Activated CD8-positive, alpha-beta memory T cell treated with anti-CD3 and anti-CD28 coated beads for 36 hours (primary cell): ENCODE data around the gene TADA1. TPM values are rescaled to one million over a fixed set of nuclear protein-coding genes. Genes with fewer than 3 reads are reported as not detected.

Experiments used
- CTCF ChIA-PET: fragments of 350-600 bp; sonication (Branson Sonifier 250); formaldehyde crosslinking; loops from one replicate; lab custom pipeline; 2021; ENCODE audit warnings: antibody characterized with exemption; lab: Charles Lee
- POLR2A ChIA-PET: fragments of 350-600 bp; sonication (Branson Sonifier 250); formaldehyde crosslinking; loops from one replicate; lab custom pipeline; 2021; ENCODE audit warnings: antibody characterized with exemption; lab: Charles Lee
- total RNA-seq, 2 experiments: library from RNA; stranded (reverse); gene quantifications; one replicate each; pipeline ENCODE4 v1.2.3, GENCODE V29; 2021

The TADA1 gene, protein sequence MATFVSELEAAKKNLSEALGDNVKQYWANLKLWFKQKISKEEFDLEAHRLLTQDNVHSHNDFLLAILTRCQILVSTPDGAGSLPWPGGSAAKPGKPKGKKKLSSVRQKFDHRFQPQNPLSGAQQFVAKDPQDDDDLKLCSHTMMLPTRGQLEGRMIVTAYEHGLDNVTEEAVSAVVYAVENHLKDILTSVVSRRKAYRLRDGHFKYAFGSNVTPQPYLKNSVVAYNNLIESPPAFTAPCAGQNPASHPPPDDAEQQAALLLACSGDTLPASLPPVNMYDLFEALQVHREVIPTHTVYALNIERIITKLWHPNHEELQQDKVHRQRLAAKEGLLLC
- total RNA-seq, result 10 to 100 TPM; 18.2 to 18.7 TPM

DNA sequence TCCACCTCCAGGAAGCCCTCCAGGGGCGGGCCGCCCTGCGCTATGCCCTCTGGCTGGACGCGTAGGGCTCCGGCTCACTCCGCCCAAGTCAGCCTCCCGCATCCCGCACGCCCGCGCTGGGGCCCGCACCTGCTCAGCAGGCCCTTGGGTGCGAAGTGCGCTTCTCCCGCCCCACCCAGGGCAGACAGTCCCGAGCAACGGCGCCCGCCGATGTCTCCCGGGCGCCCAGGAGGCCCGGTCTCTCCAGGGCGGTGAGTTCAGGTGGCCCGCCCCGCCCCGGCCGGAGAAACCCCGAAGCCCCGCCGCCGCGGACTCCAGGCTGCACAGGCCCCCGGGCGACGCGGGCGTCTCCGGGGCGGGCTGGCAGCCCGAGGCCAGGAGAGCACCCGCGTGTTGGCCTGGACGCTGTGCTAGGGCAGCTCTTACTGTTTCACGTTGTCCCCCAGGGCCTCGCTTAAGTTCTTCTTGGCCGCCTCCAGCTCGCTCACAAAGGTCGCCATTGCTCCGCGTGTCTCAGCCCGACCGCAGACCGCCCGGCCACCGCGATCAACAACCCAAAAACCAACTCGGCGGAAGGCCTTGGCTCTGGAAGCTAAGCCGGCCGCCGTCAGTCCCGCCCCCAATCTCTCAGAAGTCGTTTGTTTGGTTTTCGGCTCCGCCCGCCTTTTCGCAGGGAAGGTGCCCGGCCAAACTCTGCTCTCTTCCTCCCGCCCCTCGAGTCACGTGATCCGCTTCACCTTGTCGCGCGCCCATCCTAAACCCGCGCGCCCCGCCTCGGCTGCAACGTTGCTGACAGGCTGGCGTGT, at the start of gene TADA1:
TSS of gene TADA1 (minus strand) at position 531 of the 806 bp plus-strand sequence. CDS start at position 500, 31 bp downstream.
- POLR2A ChIA-PET, result interaction anchor here (0.5 to 1.0 kb wide), 5 partner anchors 30 to 793 kb away, joined by 3 to 5 read pairs (median 3); partner anchors contain the start of genes POGK and POU2F1
- CTCF ChIA-PET, result interaction anchor here (0.9 to 2.0 kb wide), 5 partner anchors 18 to 184 kb away, joined by 3 to 10 read pairs (median 3); partner anchors contain the start of gene POGK

DNA sequence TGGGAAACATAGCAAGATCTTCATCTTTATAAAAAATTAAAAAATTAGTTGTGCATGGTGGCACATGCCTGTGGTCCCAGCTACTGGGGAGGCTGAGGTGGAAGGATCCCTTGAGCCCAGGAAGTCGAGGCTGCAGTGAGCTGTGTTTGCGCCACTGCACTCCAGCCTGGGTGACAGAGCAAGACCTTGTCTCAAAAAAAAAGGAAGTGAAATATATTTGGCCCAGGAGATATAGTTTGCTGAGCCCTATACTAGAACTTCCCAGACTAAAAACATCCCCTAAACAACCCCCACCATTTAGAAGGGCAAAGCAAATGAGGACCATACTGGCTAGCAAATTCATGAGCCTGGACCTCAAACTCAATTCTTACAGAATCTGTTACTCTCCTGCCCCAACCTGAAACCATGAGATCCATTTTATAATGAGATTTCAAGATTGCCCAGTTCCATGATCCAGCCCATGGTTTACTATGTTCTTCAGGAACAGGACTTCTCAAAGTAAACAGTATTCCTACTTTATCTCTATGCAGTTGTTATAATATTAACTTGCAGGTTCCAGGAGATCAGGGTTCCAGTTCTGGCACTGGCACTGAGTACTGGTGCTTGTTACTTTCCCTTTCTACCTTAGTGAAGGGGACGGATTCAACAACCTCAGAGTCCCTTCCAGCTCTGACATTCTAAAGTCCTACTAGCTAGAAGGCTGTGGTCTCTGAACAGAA, 48.9 kb upstream of the TADA1 start:
- CTCF ChIA-PET, result no interaction called here
- POLR2A ChIA-PET, result no interaction called here

DNA sequence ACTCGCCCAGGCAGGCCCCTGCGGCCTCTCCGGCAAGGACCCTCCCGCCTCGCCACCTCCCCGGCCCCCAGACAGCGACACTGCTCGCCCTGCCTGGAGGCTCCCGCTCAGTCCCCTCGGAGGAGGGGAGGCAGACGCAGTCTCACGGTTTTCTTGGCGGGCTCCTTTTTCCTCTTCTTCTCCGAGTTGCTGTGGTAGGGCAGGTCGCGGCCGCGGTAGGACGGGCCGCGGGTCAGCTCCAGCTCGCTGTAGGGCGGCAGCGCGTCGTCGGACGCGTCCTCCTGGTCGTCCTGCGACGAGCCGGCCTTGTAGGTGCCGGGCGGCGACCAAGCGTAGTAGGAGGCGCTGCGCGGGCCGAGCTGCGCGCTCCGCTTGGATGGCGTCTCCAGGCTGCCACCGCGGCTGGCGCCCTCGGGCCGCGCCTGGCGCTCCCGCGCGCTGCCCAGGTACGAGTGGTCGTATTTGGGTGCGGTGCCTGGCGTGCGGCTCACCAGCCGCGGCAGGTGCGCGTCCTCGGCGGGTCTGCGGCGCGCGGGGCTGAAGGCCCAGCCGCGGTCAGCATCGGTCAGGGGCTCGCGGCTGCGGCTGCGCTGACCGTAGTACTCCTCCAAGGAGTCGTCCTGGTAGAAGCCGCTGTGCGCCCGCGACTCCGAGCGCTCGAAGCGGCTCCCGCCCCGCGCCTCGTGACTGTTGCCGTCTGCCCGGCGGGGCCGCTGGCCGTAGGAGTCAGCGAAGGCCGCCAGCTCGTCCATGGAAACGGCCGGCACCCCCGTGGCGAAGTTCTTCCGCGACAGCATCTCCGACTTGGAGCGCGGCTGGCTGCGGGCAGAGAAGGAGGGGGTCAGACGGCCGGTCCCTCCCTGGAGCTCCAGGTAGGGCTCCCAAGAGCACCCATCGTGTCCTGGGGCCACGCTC, 44.8 kb upstream of the TADA1 start:
- POLR2A ChIA-PET, result no interaction called here
- CTCF ChIA-PET, result no interaction called here

DNA sequence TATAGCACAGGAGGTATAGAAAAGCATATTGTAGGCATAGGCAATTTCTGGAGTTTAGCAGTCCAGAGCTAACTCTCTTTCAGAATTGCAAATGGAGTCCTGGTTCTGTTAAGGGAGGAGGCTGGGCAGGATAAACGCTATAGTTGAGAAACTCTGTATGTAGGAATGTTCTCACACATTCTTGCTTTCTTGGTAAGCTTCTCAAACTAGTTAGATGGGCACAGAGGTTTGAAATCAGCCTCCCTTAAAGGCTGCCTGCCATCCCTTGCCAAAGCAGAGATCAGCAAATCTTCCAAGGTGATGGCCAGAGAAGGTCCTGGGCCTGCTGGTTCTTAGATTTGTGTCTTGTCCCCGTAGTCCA, 42.9 kb upstream of the TADA1 start:
- CTCF ChIA-PET, result interaction anchor here (1.0 to 11.9 kb wide), 2 partner anchors 9 to 139 kb away, joined by 3 to 169 read pairs; no protein-coding TSS in a partner anchor

DNA sequence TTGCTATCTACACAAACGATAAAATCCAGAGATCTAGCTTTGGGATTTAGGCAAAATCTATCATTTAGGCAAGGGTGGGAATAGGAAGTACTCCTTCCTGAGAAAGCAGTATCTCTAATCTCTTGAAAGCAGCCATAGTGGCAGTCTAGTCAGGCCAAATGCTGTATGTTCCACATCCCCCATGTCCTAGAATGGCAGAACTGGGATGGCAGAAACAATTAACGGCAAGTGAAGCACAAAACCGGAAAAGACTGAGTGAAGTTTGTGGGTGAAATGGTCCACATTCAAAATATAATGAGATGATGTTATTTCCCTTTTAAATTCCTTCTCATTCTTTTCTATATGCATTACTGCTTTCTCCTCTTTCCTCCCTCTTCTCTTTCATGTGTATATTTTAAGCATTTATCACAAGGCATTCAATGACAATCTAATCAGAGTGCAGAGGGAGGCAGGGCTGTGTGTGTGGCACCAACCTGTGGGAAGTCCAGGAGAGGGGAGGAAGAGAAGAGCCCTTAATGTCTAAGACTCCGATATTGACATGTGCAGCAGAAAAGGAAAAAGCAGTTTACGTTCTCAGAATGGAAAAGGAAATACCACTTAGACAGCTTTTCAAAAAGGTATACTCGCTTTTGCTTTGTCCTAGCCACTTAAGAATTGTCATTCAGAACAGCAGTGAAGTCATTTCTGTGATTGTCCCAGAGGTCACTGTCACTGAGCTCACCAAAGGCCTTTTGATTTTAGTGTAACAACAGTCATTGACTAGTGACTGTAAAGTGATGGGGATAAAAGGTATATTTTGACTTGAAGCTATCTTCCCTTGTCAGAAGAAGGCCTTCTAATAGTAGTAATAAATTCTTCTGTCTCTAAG, 42.3 kb upstream of the TADA1 start:
- ChIA-PET CTCF (interaction anchor here (1.0 to 11.9 kb wide), 2 partner anchors 8 to 140 kb away, joined by 3 to 169 read pairs; no protein-coding TSS in a partner anchor), POLR2A (no interaction called here)

More for the DNA sequence above, 42.9 kb upstream of the TADA1 start:
- POLR2A ChIA-PET, result no interaction called here

DNA sequence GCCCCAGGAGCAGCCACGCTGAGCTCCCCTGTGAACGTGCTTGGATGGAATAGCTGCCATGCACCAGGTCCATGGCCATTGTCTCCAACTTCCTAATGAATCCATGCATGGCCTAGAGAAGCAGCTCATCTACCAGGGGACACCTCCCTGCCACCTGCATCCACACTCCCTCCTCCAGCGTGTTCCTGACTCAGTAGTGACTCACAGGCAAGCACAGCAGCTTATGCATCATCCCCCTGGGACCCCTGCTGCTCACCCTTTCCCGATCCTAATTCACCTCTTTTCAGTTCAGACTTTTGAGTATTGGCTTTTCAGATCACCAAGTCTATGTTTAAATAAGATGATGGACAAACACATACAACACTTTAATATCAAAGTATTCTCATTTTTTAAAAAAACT, 39.9 kb upstream of the TADA1 start:
- CTCF ChIA-PET, result interaction anchor here (11.9 kb wide), 1 partner anchor 142 kb away, joined by 169 read pairs; no protein-coding TSS in a partner anchor
- POLR2A ChIA-PET, result no interaction called here

DNA sequence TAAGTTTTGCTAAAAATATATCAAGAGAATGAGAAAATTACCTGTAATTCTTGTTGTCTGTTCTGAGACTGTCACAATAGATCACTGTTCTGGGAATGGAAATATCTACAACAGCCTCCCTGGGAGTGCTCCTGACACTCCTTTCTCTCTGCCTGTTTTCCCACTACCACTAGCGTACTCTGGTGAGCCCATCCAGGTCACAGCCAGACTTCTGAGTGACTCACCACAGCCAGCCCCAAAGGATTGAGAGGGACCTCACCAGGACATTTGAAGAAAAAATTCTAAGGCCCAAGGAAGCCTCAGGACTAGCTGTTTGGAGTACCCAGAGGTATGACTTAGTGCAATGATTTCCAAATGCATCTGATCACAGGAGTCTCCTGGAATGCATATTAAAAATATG, 39.0 kb upstream of the TADA1 start:
- ChIA-PET POLR2A (no interaction called here), CTCF (interaction anchor here (11.9 kb wide), 1 partner anchor 143 kb away, joined by 169 read pairs; no protein-coding TSS in a partner anchor)

DNA sequence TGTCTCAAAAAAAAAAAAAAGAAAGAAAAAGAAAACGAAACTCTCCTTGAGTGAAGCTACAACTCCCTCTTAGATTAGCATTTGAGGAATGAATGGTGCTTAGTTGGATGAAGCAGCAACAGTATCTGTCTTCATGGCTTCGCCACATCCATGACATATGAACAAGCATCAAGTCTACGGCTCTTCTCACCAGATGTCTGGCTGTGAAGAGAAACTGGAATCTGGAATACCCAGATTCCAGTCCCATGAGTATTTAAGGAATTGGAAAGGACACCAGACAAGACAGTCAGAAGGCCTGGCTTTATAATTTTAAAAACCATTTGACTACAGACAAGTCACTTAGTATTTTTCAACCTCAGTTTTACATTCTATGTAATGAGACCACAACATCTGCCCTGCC, 38.0 kb upstream of the TADA1 start:
- POLR2A ChIA-PET, result no interaction called here

DNA sequence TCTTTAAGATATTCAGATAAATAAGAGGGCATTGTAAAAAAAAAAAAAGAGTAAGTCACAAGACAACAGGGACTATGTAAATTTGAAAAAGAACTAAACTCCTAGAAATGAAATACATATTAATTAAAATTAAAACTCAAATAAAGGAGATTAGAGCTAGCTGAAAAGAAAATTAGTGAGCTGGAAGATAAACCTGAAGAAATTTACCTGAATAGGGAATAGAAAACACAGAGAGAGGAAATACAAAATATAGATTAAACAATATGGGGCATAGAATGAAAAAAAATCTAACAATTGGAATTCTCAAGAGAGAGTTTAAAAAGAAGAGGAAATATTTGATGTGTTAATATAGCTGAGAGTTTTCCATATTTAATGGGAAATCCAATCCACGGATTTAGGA, 35.6 kb upstream of the TADA1 start:
- POLR2A ChIA-PET, result interaction anchor here (0.8 kb wide), 1 partner anchor 309 kb away, joined by 3 read pairs; no protein-coding TSS in a partner anchor

More for the DNA sequence above, 38.0 kb upstream of the TADA1 start:
- CTCF ChIA-PET, result interaction anchor here (0.7 to 11.9 kb wide), 2 partner anchors 12 to 144 kb away, joined by 3 to 169 read pairs; no protein-coding TSS in a partner anchor

DNA sequence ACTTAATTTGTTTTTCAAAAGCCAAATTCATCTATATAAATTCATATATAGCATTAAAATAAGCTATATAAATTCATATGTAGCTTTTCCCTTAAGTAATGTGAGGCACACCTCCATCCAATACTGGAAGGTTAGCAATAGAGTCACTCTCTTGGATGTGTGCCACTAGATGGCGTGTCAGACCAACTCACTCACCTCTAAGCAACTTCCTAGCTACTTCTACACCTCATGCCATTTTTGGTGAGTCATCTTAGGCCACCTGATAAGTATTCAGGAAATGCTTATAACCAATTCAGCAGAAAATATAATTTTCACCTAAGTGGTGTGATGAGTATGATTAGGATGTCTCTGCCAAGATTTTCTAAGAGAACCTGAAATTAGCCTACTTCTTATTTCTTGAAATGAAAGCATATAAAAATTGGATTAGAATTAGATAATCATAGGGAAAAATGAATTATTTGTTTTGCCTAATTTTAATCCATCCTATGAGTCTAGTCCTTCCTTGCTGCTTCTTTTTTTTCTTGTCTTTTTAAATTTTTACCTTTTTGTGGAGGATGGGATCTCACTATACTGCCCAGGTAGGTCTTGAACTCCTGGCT, 34.4 kb upstream of the TADA1 start:
- POLR2A ChIA-PET, result interaction anchor here (0.6 kb wide), 1 partner anchor 131 kb away, joined by 3 read pairs; no protein-coding TSS in a partner anchor
- CTCF ChIA-PET, result interaction anchor here (0.5 to 11.9 kb wide), 21 partner anchors 9 to 820 kb away, joined by 3 to 169 read pairs (median 4); partner anchors contain the start of gene POU2F1

More for the DNA sequence above, 35.6 kb upstream of the TADA1 start:
- CTCF ChIA-PET, result interaction anchor here (11.9 kb wide), 1 partner anchor 147 kb away, joined by 169 read pairs; no protein-coding TSS in a partner anchor

DNA sequence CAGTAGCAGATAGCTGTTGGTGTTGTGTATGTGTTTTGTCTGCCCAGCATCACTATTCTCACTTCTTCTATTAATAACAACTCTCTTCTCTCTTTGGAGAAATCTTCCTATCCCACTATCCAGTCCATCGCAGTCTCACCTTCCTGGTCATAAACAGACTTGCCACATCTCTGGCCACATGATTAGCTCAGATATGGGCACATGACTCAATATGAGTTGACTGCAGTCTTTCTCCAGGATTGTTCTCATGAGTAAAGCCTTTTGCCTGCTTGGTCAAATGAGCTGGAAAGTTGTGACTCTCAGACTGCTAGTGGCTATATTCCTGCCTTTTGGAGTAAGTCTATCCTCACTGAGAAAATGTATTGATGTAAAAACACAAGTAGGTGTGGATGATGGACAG, 32.9 kb upstream of the TADA1 start:
- CTCF ChIA-PET, result interaction anchor here (0.6 to 11.9 kb wide), 5 partner anchors 11 to 761 kb away, joined by 3 to 169 read pairs (median 7); no protein-coding TSS in a partner anchor

DNA sequence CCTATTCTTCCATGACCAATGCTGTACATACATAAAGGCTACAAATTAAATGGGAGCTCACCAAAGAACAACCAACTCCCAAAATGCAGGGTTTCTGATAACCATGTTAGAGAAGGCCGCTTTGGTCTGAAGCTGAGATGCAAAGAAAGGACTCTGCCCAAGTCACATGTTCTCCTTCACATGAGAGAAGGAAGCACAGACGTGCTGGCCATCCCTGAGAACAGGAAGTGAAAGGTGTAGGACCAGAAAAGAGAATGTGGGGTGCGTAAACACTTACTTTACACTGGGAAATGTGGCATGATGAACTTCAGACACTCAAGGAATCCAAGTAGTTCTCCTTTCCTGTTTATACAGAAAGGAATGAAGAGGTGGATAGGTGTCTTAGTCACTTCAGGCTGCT, 31.7 kb upstream of the TADA1 start:
- POLR2A ChIA-PET, result no interaction called here
- CTCF ChIA-PET, result interaction anchor here (1.1 to 11.9 kb wide), 2 partner anchors 10 to 150 kb away, joined by 3 to 169 read pairs; no protein-coding TSS in a partner anchor

More for the DNA sequence above, 32.9 kb upstream of the TADA1 start:
- POLR2A ChIA-PET, result no interaction called here

DNA sequence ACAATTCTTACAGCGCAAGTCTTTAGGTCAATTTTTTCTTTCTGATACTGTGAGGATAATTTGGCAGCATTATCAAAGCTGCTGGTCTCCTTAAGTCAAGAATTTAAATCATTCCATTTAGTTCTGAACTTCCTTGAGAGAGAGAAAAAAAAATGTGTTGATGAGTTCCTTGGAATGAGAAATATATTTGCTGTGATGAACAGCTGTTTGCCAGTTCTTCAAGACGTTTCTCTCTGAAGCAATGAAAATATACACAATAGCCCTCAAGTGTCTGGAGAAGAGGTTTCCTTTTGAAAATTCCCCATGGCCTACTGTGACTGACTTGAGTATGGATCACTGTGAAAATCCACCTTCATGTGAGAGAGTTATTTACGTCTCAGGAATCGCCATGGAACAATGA, 31.0 kb upstream of the TADA1 start:
- CTCF ChIA-PET, result interaction anchor here (1.0 to 3.9 kb wide), 4 partner anchors 10 to 313 kb away, joined by 3 to 33 read pairs (median 4); partner anchors contain the start of gene POU2F1
- POLR2A ChIA-PET, result no interaction called here

DNA sequence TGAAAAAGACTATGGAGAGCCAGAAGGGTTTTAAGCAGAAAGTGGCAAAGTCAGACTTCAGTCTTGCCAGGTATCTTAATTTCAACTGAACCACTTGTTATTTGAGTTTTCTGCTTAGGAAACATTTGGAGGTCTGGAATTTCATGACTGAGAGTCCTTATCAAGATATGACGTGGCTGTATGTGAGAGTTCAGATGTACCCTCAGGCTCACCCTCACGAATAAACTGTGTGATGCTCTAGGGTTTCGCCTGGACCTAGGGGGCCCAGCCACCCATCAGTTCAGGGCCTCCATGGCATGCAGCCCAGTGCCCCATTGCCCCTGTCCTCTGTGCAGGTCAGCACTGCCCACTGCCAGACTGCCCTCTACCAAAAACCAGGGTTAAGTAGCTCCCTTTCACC, 30.6 kb upstream of the TADA1 start:
- POLR2A ChIA-PET, result no interaction called here
- CTCF ChIA-PET, result interaction anchor here (1.0 to 3.9 kb wide), 3 partner anchors 153 to 314 kb away, joined by 4 to 33 read pairs (median 5); partner anchors contain the start of gene POU2F1

DNA sequence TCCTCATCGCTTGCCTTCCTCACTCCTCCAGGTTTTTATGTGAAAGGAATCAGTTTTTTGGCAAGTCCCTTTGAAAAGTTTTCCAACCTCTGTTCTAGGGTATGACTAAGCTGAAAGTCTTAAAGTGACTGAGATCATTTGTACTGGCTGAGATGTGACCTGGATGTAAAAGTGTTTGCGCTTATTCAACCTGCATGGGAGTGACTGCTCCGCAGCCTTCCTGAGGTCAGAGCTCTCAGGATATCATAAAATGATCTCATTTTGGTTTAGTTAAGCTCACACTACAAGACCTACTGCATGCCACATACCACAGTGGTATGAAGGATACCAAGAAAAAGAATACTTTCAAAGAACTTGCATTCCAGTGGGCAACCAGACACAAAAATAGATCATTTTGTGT, 29.8 kb upstream of the TADA1 start:
- ChIA-PET CTCF (interaction anchor here (1.0 to 3.9 kb wide), 4 partner anchors 9 to 314 kb away, joined by 4 to 33 read pairs (median 4); partner anchors contain the start of gene POU2F1), POLR2A (interaction anchor here (0.7 to 1.0 kb wide), 3 partner anchors 30 to 138 kb away, joined by 3 to 4 read pairs (median 3); partner anchors contain the start of gene TADA1)

DNA sequence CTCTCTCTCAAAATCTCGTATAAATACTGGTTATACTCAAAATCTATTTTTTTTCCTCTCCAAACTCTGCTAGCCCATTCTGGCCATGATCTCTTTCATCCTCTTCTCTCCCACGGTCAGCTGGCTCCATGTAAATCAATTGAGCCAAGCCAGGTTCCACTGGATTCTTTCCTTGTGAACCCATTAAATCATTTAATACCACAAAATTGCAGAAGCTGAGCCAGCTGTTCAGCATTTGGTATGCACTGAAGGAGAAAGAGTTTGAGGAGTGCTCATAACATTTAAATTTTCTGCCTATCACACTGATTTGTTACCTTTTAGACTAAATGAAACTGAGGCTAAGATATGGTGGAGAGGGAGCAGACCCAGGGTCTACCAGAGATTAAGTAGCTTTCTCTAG, 29.1 kb upstream of the TADA1 start:
- POLR2A ChIA-PET, result no interaction called here
- CTCF ChIA-PET, result interaction anchor here (1.0 to 3.9 kb wide), 4 partner anchors 8 to 315 kb away, joined by 3 to 33 read pairs (median 4); partner anchors contain the start of genes POGK and POU2F1
